Measurements from ENCODE around the gene ATG101. TPM values are rescaled to one million over a fixed set of nuclear protein-coding genes. Genes with fewer than 3 reads are reported as not detected.

ATG101 gene
- total and polyA plus RNA-seq, 9 of the 15 experiments (the other 6 are each of a cell fraction or from before 2014, with no cell fraction given), result 2.9 to 52.4 (median 29.7) TPM

GRCh38 chr12:52032804-52033445 is 36.9 kb upstream of the ATG101 start (continued):
- peak in 2 of 3 experiments; percentile 30 to 46 for TF ChIP-seq YY1 (IDR thresholded peaks at IDR 0.05; ENCODE audit: borderline replicate concordance in 1 of 3, control insufficient read depth in 1 of 3, extremely low read depth in 1 of 3, insufficient read depth in 3 of 3, insufficient read length in 1 of 3, insufficient replicate concordance in 2 of 3, low read depth in 1 of 3, low read length in 2 of 3)
- TF ChIP-seq PRPF4 (IDR thresholded peaks at IDR 0.05; ENCODE audit: insufficient read depth, low read depth, low read length, poor library complexity, severe bottlenecking), result no peak
- no peak for TF ChIP-seq EZH2 (IDR thresholded peaks at IDR 0.05; ENCODE audit: borderline replicate concordance, low read depth, low read length)
- TF ChIP-seq IRF1 (CRISPR knock-in tag; IDR thresholded peaks at IDR 0.05; ENCODE audit: borderline replicate concordance), result no peak
- TF ChIP-seq KLF16 (IDR thresholded peaks at IDR 0.05), result no peak
- peak; percentile 81 for TF ChIP-seq POLR2G (IDR thresholded peaks at IDR 0.05; ENCODE audit: low read depth, low read length)
- peak in 1 of 2 experiments; percentile 9; a peak in 1 of 4 replicates for TF ChIP-seq TBL1XR1 (IDR thresholded peaks at IDR 0.05; ENCODE audit: low read length in 2 of 2)
- no peak for TF ChIP-seq ZNF592 (IDR thresholded peaks at IDR 0.05)
- TF ChIP-seq RB1 (IDR thresholded peaks at IDR 0.05; ENCODE audit: low read depth), result peak; percentile 47; the same call in 1 of the 2 replicates
- no peak for TF ChIP-seq HNRNPUL1 (IDR thresholded peaks at IDR 0.05; ENCODE audit: low read length)
- no peak for TF ChIP-seq DEAF1 (CRISPR knock-in tag; IDR thresholded peaks at IDR 0.05)
- no peak for TF ChIP-seq PTBP1 (IDR thresholded peaks at IDR 0.05; ENCODE audit: low read depth, low read length)
- TF ChIP-seq RHOXF2B (CRISPR knock-in tag; conservative IDR thresholded peaks at IDR 0.05), result no peak
- no peak for TF ChIP-seq RREB1 (CRISPR knock-in tag; IDR thresholded peaks at IDR 0.05)

Measured in K562 (cell line).